Measurements from ENCODE around the gene WBP2NL.

GRCh38 chr22:42056757-42057511 lies 58.3 kb downstream of the WBP2NL start:
- TF ChIP-seq CTCF (IDR thresholded peaks at IDR 0.05) (no peak), POLR2A (IDR thresholded peaks at IDR 0.05) (no peak)
